HG03342 (cell line): ENCODE results near the gene GATA5.

Source experiments
- ATAC-seq: cut with Tn5 transposase; IDR thresholded peaks from one replicate; pipeline ENCODE4 v1.9.1; 2021; ENCODE audit warnings: mild to moderate bottlenecking, moderate library complexity; ENCODE audit not compliant: unreplicated experiment

GATA5 gene

GRCh38 chr20:62418709-62419487 is 56.9 kb downstream of the GATA5 start:
- ATAC-seq = no peak

- ATAC-seq = no peak
Observed at GRCh38 chr20:62417981-62418708, 57.6 kb downstream of the GATA5 start.

DNA sequence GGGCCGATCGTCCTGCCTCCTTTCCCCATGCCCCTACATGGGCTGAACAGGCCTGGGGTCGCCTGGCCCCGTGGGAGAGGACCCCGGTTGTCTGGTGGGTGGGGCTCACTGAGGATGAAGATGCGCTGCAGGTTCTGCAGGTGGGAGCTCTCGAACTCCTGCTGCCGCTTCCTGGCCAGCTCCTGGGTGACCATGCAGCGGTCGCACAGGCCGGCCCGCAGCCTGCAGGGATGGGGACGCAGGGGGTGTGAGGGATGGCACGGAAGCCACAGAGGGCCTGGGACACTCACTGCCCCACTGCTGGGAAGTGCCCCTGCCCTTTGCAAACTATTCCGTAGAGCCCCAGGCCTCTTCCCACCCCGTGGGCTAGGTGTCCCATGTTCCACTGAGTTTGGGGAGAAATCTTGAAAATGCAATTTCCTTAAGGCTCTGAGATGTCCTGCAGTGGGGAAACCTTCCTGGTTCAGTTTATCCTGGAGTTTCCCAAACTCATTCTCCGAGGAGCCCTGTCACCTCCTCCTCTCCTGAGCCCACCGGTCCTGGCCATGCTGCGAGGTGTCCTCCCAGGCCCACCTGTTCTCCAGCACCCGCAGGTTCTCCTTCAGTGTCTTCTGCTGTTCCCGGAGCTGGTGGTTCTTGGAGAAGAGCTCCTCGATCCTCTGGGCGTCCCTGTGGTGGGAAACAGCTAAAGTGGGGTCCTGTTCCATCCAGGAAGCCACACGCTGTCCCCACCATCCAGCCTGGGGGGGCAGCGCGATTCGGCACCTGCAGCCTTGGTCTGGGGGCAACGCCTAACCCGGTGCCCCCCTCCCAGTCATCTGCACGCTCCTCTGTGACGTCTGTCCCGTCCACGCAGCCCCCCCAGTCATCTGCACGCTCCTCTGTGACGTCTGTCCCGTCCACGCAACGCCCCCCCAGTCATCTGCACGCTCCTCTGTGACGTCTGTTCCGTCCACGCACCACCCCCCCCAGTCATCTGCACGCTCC is 58.9 kb downstream of the GATA5 start:
- no peak for ATAC-seq

DNA sequence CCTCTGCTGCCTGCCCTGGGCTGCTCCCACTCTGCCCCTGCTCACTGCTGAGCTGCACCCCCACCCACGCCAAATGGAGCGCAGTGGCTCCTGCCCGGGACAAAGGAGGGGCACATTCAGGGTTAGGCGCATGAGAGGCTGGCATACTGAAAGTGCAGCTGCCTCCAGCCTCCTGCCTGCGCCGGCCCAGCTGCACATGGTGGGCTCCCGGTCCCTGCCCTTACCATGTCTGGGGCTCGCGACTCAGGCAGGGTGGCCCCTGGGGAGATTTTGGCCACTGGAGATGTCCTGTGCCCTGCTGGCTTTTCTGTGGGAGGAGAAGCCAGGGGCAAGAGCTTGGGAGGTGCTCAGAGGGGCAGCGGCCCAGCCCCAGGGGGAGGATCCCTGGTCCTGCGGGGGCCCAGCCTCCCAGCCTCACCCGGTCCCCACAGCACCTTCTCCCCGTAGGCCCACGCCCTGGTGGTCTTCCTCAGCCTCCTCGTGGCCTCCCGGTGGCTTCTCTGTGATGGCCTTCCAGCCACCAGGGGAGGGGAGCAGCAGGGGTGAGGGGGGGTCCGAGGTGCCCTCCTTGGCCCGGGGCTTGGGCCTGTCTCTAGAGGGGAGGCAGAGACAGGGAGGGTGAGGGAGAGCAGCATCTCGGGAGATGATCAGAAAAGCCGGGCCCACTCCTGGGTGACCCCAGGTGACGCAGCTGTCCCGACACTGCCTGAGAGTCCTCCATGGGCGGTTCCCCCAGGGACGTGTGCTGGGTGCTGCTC is 60.3 kb downstream of the GATA5 start:
- no peak for ATAC-seq

DNA sequence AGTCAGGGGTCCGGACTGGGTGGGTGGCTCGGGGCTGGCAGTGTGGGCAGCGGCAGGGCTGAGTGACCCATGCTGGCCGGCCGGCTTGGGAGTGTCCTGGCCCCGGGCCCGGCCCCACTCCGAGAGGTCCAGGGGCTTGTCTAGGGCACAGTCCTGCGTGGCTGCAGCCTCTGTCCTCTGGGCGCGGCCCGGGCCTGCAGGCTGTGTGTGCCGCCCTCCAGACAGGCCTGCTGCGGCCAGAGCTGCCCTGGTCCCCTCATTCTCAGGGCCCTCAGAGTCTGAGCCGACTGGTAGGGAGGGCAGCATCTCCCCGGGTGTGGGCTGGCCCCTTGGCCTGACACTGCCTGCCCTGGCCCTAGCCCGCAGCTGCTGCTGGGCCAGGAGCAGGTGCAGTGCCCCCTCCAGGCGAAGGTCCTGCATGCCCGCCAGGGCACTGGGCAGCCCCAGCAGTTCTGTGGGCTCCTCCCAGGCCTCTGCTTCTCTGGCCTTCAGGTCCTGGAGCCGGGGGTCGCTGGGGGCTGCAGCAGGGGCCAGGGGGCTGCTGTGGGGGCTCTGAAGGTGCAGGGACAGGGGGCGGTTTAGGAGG is 61.8 kb downstream of the GATA5 start:
- no peak for ATAC-seq
